ENCODE results near the gene THRSP.

DNA sequence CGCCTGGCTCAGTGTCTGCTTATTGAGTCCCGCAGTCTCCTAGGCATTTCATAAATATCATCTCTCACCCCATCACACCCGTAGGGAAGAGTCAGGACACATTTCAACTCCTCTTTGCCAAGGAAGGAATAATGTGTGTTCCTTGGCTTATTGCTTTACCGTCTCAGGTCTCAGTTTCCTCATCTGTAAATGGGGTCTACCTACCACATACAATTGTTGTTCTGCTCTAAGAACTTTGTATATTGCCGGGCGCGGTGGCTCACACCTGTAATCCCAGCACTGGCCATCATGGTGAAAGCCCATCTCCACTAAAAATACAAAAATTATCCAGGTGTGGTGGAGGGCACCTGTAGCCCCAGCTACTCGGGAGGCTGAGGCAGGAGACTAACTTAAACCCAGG lies 3.1 kb upstream of the THRSP start:
- TF ChIP-seq, protein P1, sequence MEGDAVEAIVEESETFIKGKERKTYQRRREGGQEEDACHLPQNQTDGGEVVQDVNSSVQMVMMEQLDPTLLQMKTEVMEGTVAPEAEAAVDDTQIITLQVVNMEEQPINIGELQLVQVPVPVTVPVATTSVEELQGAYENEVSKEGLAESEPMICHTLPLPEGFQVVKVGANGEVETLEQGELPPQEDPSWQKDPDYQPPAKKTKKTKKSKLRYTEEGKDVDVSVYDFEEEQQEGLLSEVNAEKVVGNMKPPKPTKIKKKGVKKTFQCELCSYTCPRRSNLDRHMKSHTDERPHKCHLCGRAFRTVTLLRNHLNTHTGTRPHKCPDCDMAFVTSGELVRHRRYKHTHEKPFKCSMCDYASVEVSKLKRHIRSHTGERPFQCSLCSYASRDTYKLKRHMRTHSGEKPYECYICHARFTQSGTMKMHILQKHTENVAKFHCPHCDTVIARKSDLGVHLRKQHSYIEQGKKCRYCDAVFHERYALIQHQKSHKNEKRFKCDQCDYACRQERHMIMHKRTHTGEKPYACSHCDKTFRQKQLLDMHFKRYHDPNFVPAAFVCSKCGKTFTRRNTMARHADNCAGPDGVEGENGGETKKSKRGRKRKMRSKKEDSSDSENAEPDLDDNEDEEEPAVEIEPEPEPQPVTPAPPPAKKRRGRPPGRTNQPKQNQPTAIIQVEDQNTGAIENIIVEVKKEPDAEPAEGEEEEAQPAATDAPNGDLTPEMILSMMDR (conservative IDR thresholded peaks at IDR 0.05; ENCODE audit: low read depth in 2 of 2), result no peak
- TF ChIP-seq, protein P2, sequence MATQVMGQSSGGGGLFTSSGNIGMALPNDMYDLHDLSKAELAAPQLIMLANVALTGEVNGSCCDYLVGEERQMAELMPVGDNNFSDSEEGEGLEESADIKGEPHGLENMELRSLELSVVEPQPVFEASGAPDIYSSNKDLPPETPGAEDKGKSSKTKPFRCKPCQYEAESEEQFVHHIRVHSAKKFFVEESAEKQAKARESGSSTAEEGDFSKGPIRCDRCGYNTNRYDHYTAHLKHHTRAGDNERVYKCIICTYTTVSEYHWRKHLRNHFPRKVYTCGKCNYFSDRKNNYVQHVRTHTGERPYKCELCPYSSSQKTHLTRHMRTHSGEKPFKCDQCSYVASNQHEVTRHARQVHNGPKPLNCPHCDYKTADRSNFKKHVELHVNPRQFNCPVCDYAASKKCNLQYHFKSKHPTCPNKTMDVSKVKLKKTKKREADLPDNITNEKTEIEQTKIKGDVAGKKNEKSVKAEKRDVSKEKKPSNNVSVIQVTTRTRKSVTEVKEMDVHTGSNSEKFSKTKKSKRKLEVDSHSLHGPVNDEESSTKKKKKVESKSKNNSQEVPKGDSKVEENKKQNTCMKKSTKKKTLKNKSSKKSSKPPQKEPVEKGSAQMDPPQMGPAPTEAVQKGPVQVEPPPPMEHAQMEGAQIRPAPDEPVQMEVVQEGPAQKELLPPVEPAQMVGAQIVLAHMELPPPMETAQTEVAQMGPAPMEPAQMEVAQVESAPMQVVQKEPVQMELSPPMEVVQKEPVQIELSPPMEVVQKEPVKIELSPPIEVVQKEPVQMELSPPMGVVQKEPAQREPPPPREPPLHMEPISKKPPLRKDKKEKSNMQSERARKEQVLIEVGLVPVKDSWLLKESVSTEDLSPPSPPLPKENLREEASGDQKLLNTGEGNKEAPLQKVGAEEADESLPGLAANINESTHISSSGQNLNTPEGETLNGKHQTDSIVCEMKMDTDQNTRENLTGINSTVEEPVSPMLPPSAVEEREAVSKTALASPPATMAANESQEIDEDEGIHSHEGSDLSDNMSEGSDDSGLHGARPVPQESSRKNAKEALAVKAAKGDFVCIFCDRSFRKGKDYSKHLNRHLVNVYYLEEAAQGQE (IDR thresholded peaks at IDR 0.05; ENCODE audit: unreplicated experiment), result no peak
- TF ChIP-seq JUNB (IDR thresholded peaks at IDR 0.05; ENCODE audit: unreplicated experiment) (no peak), EZH2 (IDR thresholded peaks at IDR 0.05; ENCODE audit: low read depth, unreplicated experiment) (no peak), POLR2AphosphoS5 (IDR thresholded peaks at IDR 0.05; ENCODE audit: low read depth) (no peak), CREB1 (CRISPR knock-in tag; IDR thresholded peaks at IDR 0.05; ENCODE audit: low read depth) (no peak), ZNF114 (CRISPR knock-in tag; IDR thresholded peaks at IDR 0.05) (no peak), EZH2phosphoT487 (IDR thresholded peaks at IDR 0.05; ENCODE audit: unreplicated experiment) (no peak), STAT1 (IDR thresholded peaks at IDR 0.05; ENCODE audit: unreplicated experiment) (no peak), NANOG (IDR thresholded peaks at IDR 0.05; ENCODE audit: borderline replicate concordance) (no peak)
- TF ChIP-seq, protein P3, sequence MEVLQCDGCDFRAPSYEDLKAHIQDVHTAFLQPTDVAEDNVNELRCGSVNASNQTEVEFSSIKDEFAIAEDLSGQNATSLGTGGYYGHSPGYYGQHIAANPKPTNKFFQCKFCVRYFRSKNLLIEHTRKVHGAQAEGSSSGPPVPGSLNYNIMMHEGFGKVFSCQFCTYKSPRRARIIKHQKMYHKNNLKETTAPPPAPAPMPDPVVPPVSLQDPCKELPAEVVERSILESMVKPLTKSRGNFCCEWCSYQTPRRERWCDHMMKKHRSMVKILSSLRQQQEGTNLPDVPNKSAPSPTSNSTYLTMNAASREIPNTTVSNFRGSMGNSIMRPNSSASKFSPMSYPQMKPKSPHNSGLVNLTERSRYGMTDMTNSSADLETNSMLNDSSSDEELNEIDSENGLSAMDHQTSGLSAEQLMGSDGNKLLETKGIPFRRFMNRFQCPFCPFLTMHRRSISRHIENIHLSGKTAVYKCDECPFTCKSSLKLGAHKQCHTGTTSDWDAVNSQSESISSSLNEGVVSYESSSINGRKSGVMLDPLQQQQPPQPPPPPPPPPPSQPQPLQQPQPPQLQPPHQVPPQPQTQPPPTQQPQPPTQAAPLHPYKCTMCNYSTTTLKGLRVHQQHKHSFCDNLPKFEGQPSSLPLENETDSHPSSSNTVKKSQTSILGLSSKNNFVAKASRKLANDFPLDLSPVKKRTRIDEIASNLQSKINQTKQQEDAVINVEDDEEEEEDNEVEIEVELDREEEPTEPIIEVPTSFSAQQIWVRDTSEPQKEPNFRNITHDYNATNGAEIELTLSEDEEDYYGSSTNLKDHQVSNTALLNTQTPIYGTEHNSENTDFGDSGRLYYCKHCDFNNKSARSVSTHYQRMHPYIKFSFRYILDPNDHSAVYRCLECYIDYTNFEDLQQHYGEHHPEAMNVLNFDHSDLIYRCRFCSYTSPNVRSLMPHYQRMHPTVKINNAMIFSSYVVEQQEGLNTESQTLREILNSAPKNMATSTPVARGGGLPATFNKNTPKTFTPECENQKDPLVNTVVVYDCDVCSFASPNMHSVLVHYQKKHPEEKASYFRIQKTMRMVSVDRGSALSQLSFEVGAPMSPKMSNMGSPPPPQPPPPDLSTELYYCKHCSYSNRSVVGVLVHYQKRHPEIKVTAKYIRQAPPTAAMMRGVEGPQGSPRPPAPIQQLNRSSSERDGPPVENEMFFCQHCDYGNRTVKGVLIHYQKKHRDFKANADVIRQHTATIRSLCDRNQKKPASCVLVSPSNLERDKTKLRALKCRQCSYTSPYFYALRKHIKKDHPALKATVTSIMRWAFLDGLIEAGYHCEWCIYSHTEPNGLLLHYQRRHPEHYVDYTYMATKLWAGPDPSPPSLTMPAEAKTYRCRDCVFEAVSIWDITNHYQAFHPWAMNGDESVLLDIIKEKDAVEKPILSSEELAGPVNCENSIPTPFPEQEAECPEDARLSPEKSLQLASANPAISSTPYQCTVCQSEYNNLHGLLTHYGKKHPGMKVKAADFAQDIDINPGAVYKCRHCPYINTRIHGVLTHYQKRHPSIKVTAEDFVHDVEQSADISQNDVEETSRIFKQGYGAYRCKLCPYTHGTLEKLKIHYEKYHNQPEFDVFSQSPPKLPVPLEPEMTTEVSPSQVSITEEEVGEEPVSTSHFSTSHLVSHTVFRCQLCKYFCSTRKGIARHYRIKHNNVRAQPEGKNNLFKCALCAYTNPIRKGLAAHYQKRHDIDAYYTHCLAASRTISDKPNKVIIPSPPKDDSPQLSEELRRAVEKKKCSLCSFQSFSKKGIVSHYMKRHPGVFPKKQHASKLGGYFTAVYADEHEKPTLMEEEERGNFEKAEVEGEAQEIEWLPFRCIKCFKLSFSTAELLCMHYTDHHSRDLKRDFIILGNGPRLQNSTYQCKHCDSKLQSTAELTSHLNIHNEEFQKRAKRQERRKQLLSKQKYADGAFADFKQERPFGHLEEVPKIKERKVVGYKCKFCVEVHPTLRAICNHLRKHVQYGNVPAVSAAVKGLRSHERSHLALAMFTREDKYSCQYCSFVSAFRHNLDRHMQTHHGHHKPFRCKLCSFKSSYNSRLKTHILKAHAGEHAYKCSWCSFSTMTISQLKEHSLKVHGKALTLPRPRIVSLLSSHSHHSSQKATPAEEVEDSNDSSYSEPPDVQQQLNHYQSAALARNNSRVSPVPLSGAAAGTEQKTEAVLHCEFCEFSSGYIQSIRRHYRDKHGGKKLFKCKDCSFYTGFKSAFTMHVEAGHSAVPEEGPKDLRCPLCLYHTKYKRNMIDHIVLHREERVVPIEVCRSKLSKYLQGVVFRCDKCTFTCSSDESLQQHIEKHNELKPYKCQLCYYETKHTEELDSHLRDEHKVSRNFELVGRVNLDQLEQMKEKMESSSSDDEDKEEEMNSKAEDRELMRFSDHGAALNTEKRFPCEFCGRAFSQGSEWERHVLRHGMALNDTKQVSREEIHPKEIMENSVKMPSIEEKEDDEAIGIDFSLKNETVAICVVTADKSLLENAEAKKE (CRISPR knock-in tag; IDR thresholded peaks at IDR 0.05), result no peak
